Measurements from ENCODE around the gene EMC7. TPM values are rescaled to one million over a fixed set of nuclear protein-coding genes. Genes with fewer than 3 reads are reported as not detected.

EMC7 gene
- total RNA-seq, 1 donor from 2014 or later = 47.4 TPM

GRCh38 chr15:34038023-34038870, 63.4 kb downstream of the EMC7 start:
- Mint-ChIP-seq H3K27ac (ENCODE audit: unreplicated experiment) (peak overlapping the region; percentile 90), H3K4me3 (ENCODE audit: unreplicated experiment) (peak overlapping the region; percentile 95), H3K9me3 (ENCODE audit: unreplicated experiment) (peaks cover 3% of the 10 kb centered on the region), H3K27me3 (ENCODE audit: unreplicated experiment) (peaks cover 1% of the 10 kb centered on the region), H3K36me3 (ENCODE audit: unreplicated experiment) (no peaks in the 10 kb centered on the region), H3K4me1 (ENCODE audit: low read depth, unreplicated experiment) (peaks cover 6% of the 10 kb centered on the region)
- peak; percentile 74 for DNase-seq
- TF ChIP-seq CTCF (IDR thresholded peaks at IDR 0.05; ENCODE audit: partially characterized antibody, unreplicated experiment) = no peak

Other genes starting within 250 kb of the EMC7 start
- gene CHRM5, start 133.4 kb downstream of the EMC7 start, total RNA-seq (ENCODE audit: unreplicated experiment) = not detected
- gene AVEN, start 62.7 kb downstream of the EMC7 start, total RNA-seq (ENCODE audit: unreplicated experiment) = 13.8 TPM
- gene PGBD4, start 221 bp upstream of the EMC7 start, total RNA-seq (ENCODE audit: unreplicated experiment) = 1.7 TPM
- gene KATNBL1, start 108.2 kb upstream of the EMC7 start, total RNA-seq (ENCODE audit: unreplicated experiment) = 64.7 TPM
- gene EMC4, start 123.2 kb upstream of the EMC7 start, total RNA-seq (ENCODE audit: unreplicated experiment) = 98.4 TPM
- 43.3 TPM for gene SLC12A6, start 235.9 kb upstream of the EMC7 start, total RNA-seq (ENCODE audit: unreplicated experiment)
- gene NOP10, start 241.3 kb upstream of the EMC7 start, total RNA-seq (ENCODE audit: unreplicated experiment) = 137 TPM
- gene NUTM1, start 241.5 kb upstream of the EMC7 start, total RNA-seq (ENCODE audit: unreplicated experiment) = not detected